Testis (tissue), 3 donors: ENCODE results near the gene AP5Z1. TPM values are rescaled to one million over a fixed set of nuclear protein-coding genes. Genes with fewer than 3 reads are reported as not detected.

Experiments
- DNase-seq: peaks from one replicate; pipeline ENCODE4 v3.0.0-alpha.2; 2019
- H3K27ac ChIP-seq, 2 donors: fragments of 200-600 bp; sonication (generic); one replicate each; pipeline ENCODE4 v1.5.1; 2019
- H3K27me3 ChIP-seq: fragments of 200-600 bp; sonication (generic); one replicate; pipeline ENCODE4 v1.5.1; 2019
- H3K36me3 ChIP-seq: fragments of 200-600 bp; sonication (generic); one replicate; pipeline ENCODE4 v1.5.1; 2017; ENCODE audit warnings: low read depth; ENCODE audit errors: missing control alignments
- H3K4me1 ChIP-seq: fragments of 200-600 bp; sonication (generic); one replicate; pipeline ENCODE4 v1.5.1; 2019
- H3K4me3 ChIP-seq, 2 donors: fragments of 200-600 bp; sonication (generic); one replicate each; pipeline ENCODE4 v1.5.1; 2017 to 2019
- H3K9me3 ChIP-seq: fragments of 200-600 bp; sonication (generic); one replicate; pipeline ENCODE4 v1.5.1; 2017
- POLR2A ChIP-seq: fragments of 450-650 bp; IDR thresholded peaks from one replicate; pipeline ENCODE4 v1.6.1; 2017; ENCODE audit warnings: antibody characterized with exemption, mild to moderate bottlenecking, moderate library complexity
- WGBS, 2 donors: methylation state at CpG; one replicate each; pipeline ENCODE4 v1.1.5; 2018; 5-methylcytosine and 5-hydroxymethylcytosine counted together
- intact Hi-C: fragments of 100-400 bp; cut with DNase I; formaldehyde crosslinking; loops from one replicate; pipeline ENCODE4 v1.15.1; 2023; ENCODE audit warnings: low total_unique reads
- polyA plus RNA-seq: library from polyadenylated mRNA; stranded (reverse); fragments of 350-450 nt; fragmentation: Illumina TruSeq; extraction: RNeasy Lipid Tissue Mini Kit (QIAGEN cat#74804); gene quantifications from one replicate; pipeline ENCODE4 v1.2.3, GENCODE V29; 2014; ENCODE audit warnings: low read depth, low replicate concordance; ENCODE audit not compliant: insufficient read depth
- total RNA-seq, 2 donors: library from RNA; depleted of rRNA; stranded (reverse); fragments of >200 nt; gene quantifications; one replicate each; pipeline ENCODE4 v1.2.3, GENCODE V29; 2016
- TF ChIP-seq, protein P1 (sequence below), 3 experiments: fragments of 450-650 bp in 2 of 3; fragments of 200-600 bp in 1 of 3; sonication (generic) in 1 of 3; IDR thresholded peaks; one replicate each; pipeline ENCODE4 v1.5.1; 2016 to 2019; ENCODE audit warnings: antibody characterized with exemption in 3 of 3, mild to moderate bottlenecking in 2 of 3, moderate library complexity in 1 of 3

Gene AP5Z1
- total and polyA plus RNA-seq, 3 donors from 2014 or later: 30.0 to 59.1 (median 47.6) TPM

GRCh38 chr7:4734587-4735345 is 40.7 kb upstream of the AP5Z1 start:
- WGBS, 2 donors: 92 to 94% methylated on average over 20 to 23 of the region's 23 CpGs
- Histone ChIP-seq H3K27ac (no peak overlapping the region), H3K27me3 (no peaks in the 10 kb centered on the region), H3K9me3 (no peaks in the 10 kb centered on the region), H3K36me3 (no peaks in the 10 kb centered on the region), H3K4me1 (peaks cover 15% of the 10 kb centered on the region), H3K4me3 (no peak overlapping the region)
- TF ChIP-seq POLR2A: no peak
- TF ChIP-seq, protein P1, sequence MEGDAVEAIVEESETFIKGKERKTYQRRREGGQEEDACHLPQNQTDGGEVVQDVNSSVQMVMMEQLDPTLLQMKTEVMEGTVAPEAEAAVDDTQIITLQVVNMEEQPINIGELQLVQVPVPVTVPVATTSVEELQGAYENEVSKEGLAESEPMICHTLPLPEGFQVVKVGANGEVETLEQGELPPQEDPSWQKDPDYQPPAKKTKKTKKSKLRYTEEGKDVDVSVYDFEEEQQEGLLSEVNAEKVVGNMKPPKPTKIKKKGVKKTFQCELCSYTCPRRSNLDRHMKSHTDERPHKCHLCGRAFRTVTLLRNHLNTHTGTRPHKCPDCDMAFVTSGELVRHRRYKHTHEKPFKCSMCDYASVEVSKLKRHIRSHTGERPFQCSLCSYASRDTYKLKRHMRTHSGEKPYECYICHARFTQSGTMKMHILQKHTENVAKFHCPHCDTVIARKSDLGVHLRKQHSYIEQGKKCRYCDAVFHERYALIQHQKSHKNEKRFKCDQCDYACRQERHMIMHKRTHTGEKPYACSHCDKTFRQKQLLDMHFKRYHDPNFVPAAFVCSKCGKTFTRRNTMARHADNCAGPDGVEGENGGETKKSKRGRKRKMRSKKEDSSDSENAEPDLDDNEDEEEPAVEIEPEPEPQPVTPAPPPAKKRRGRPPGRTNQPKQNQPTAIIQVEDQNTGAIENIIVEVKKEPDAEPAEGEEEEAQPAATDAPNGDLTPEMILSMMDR (IDR thresholded peaks at IDR 0.05): no peak
- intact Hi-C loops: no loop called here
- DNase-seq: no peak

DNA sequence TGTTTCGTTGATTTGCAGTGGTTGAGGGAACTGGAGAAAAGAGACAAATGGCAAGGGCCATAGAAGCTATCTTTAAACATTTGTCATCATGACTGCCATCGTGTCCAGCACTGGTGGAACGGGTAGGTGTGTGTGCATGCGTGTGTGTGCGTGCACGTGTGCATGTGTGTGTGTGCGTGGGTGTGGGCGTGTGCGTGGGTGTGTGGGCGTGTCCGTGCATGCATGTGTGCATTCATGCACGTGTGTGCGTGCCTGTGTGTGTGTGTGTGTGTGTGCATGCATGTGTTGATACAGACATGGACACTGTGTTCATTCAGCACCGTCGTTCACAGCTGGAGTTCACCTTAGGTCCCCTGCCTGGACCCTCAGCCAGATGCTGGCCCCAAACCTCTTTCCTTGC is 38.1 kb upstream of the AP5Z1 start:
- no peaks in the 10 kb centered on the region for H3K36me3 ChIP-seq
- no peak overlapping the region for H3K4me3 ChIP-seq
- TF ChIP-seq POLR2A: no peak
- TF ChIP-seq, protein P1 (IDR thresholded peaks at IDR 0.05): no peak
- H3K4me1 ChIP-seq: peaks cover 18% of the 10 kb centered on the region
- 79 to 89% methylated on average over 12 to 15 of the region's 15 CpGs for WGBS, 2 donors
- no peaks in the 10 kb centered on the region for H3K9me3 ChIP-seq
- H3K27ac ChIP-seq: no peak overlapping the region
- DNase-seq: no peak
- no peaks in the 10 kb centered on the region for H3K27me3 ChIP-seq
- intact Hi-C loops: no loop called here

- Histone ChIP-seq H3K27me3 (no peaks in the 10 kb centered on the region), H3K4me3 (no peak overlapping the region), H3K27ac (peak overlapping the region; percentile 71 to 72), H3K4me1 (peaks cover 28% of the 10 kb centered on the region), H3K36me3 (no peaks in the 10 kb centered on the region), H3K9me3 (no peaks in the 10 kb centered on the region)
- DNase-seq: peak; percentile 39
- intact Hi-C loops: no loop called here
- WGBS, 2 donors: 34 to 41% methylated on average over 23 of the region's 23 CpGs
- no peak for TF ChIP-seq POLR2A
- TF ChIP-seq, protein P1 (IDR thresholded peaks at IDR 0.05): no peak
Measured at GRCh38 chr7:4738711-4739527, 36.5 kb upstream of the AP5Z1 start.

DNA sequence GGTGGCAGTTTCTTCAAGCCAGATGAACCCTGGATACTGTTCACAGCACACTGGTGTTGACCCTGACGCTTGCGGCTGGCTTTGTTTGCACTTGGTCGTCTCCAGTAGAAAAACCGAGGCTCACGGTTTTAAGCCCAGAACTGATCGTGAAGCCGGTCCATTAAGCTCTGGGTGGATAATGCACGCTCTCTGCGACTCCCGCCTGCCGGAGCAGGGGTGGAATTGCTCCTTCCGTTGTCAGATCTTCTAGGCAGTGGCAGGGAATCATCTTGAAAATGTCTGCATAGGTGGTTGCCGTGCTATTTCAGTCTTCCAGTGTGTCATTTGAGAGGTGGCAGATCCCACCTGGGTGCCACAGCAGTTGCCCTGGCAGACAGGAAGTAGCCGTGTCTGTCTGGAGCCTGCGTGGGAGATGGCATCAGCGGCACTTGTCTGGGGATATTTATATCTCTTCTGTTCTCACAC is 35.9 kb upstream of the AP5Z1 start:
- 29% methylated on average over 16 of the region's 16 CpGs for WGBS, 2 donors
- intact Hi-C loops: no loop called here
- peak; percentile 77 for DNase-seq
- Histone ChIP-seq H3K27me3 (no peaks in the 10 kb centered on the region), H3K4me1 (peaks cover 35% of the 10 kb centered on the region), H3K9me3 (no peaks in the 10 kb centered on the region), H3K27ac (peak overlapping the region; percentile 71 to 72), H3K36me3 (no peaks in the 10 kb centered on the region), H3K4me3 (no peak overlapping the region)
- TF ChIP-seq, protein P1 (IDR thresholded peaks at IDR 0.05): peak in 2 of 3 experiments; percentile 40 to 41
- TF ChIP-seq POLR2A: no peak
